HepG2 (cell line): ENCODE measurements around the gene EFCAB14. TPM values are rescaled to one million over a fixed set of nuclear protein-coding genes. Genes with fewer than 3 reads are reported as not detected.
"Not testable (repeated sequence)": the region's sequence is repeated elsewhere in the genome, so short reads cannot be mapped to it uniquely, and the experiment has no call there.

Source experiments
- ATAC-seq: fragments of 200-7000 bp; cut with Tn5 transposase; 3 replicates; pipeline ENCODE4 v1.9.1; 2020; ENCODE audit warnings: mild to moderate bottlenecking, moderate library complexity
- BruUV-seq: library from RNA; stranded (reverse); fragments of 400-500 nt; replicated peaks from 2 replicates; lab custom pipeline; 2021; lab: Mats Ljungman, UMichigan
- CTCF ChIA-PET: fragments of 300-600 bp; formaldehyde crosslinking; extraction: SDS; loops from one replicate; lab custom pipeline; 2021; ENCODE audit warnings: low total read pairs, inconsistent platforms, low intra/inter-chr PET ratio; lab: Yijun Ruan, JAX
- POLR2A ChIA-PET: fragments of 350-600 bp; sonication (Branson Sonifier 250); formaldehyde crosslinking; loops from one replicate; lab custom pipeline; 2020; ENCODE audit warnings: antibody characterized with exemption, inconsistent platforms; lab: Yijun Ruan, JAX
- DNase-seq: peaks from one replicate; pipeline ENCODE4 v3.0.0-alpha.2; 2015; ENCODE audit warnings: low spot score
- FAIRE-seq: peaks from 3 replicates; lab custom pipeline; 2011; peaks lifted over from hg19 to GRCh38; lab: Jason Lieb, UNC
- H2AFZ ChIP-seq: one replicate; pipeline ENCODE4 v1.6.1; 2011; ENCODE audit warnings: low read length, inconsistent platforms
- H3K27ac ChIP-seq: fragments of 300-600 bp; 3 replicates; pipeline ENCODE4 v1.8.0; 2011; ENCODE audit warnings: mixed run types, mild to moderate bottlenecking, mixed read lengths, low read length, inconsistent platforms; ENCODE audit not compliant: insufficient read depth; ENCODE audit errors: extremely low read length
- H3K27me3 ChIP-seq, 2 experiments: fragments of 200-600 bp in 1 of 2; 2 replicates in 1 of 2; 3 replicates in 1 of 2; pipeline versions ENCODE4 v1.6.0 to v1.8.0; 2011; ENCODE audit warnings: low read length in 2 of 2, mild to moderate bottlenecking in 2 of 2, moderate library complexity in 2 of 2, inconsistent platforms in 1 of 2; ENCODE audit not compliant: insufficient read depth in 2 of 2, control insufficient read depth in 1 of 2
- H3K36me3 ChIP-seq, 2 experiments: fragments of 200-600 bp in 1 of 2; replicated peaks in 1 of 2; 2 replicates in 1 of 2; 3 replicates in 1 of 2; pipeline versions ENCODE4 v1.5.1 to v1.8.0; 2011; ENCODE audit warnings: low read length in 2 of 2, inconsistent platforms in 1 of 2; ENCODE audit not compliant: insufficient read depth in 2 of 2, control insufficient read depth in 1 of 2
- H3K4me1 ChIP-seq: 2 replicates; pipeline ENCODE4 v1.5.1; 2012; ENCODE audit warnings: low read length, inconsistent platforms; ENCODE audit not compliant: insufficient read depth
- H3K4me2 ChIP-seq: 2 replicates; pipeline ENCODE4 v1.6.0; 2011; ENCODE audit warnings: low read depth, low read length, inconsistent platforms
- H3K4me3 ChIP-seq, 3 experiments: fragments of 200-600 bp in 1 of 3; sonication (generic), shearing (Covaris generic) in 1 of 3; replicated peaks in 1 of 3; 2 replicates each; pipeline ENCODE4 v1.5.1; 2011 to 2016; ENCODE audit warnings: low read length in 3 of 3, inconsistent platforms in 2 of 3, low read depth in 2 of 3, mild to moderate bottlenecking in 2 of 3, control low read depth in 1 of 3, mixed read lengths in 1 of 3; ENCODE audit not compliant: insufficient read depth in 1 of 3
- H3K79me2 ChIP-seq: one replicate; pipeline ENCODE4 v1.6.1; 2011; ENCODE audit warnings: low read length, inconsistent platforms; ENCODE audit not compliant: insufficient read depth
- H3K9ac ChIP-seq: 2 replicates; pipeline ENCODE4 v1.6.0; 2011; ENCODE audit warnings: mild to moderate bottlenecking, low read depth, low read length, inconsistent platforms; ENCODE audit not compliant: insufficient read depth
- H3K9me3 ChIP-seq: 2 replicates; pipeline ENCODE4 v1.5.1; 2012; ENCODE audit warnings: mild to moderate bottlenecking, low read length
- H4K20me1 ChIP-seq: 2 replicates; pipeline ENCODE4 v1.6.0; 2011; ENCODE audit warnings: inconsistent platforms, mild to moderate bottlenecking, low read length, moderate library complexity; ENCODE audit not compliant: insufficient read depth
- AGO1 ChIP-seq: fragments of 200-400 bp; formaldehyde crosslinking; IDR thresholded peaks from 2 replicates; pipeline ENCODE4 v1.6.1; 2017; ENCODE audit warnings: mild to moderate bottlenecking, low read depth, low read length, moderate library complexity; ENCODE audit not compliant: poor library complexity, severe bottlenecking
- ESRRA ChIP-seq: sonication (generic); formaldehyde crosslinking; IDR thresholded peaks from 2 replicates; pipeline ENCODE4 v1.5.1; 2020; ENCODE audit warnings: mild to moderate bottlenecking, low read depth, missing genetic modification reagents
- GMEB1 ChIP-seq: sonication (generic); formaldehyde crosslinking; IDR thresholded peaks from 2 replicates; pipeline ENCODE4 v1.5.1; 2020; ENCODE audit warnings: missing genetic modification reagents, mild to moderate bottlenecking, borderline replicate concordance
- HOXA7 ChIP-seq: sonication (generic); formaldehyde crosslinking; IDR thresholded peaks from 2 replicates; pipeline ENCODE4 v1.8.1; 2022; ENCODE audit warnings: mild to moderate bottlenecking, missing genetic modification reagents, moderate library complexity
- MAFK ChIP-seq, 2 experiments: IDR thresholded peaks in 1 of 2; conservative IDR thresholded peaks in 1 of 2; 2 replicates each; pipeline ENCODE4 v1.6.1; 2011; ENCODE audit warnings: improper control_type of control experiment in 2 of 2, low read length in 2 of 2
- SP5 ChIP-seq: IDR thresholded peaks from 2 replicates; pipeline ENCODE4 v1.6.1; 2016; ENCODE audit warnings: low read depth, borderline replicate concordance
- TCF7 ChIP-seq: sonication (generic); IDR thresholded peaks from 2 replicates; pipeline ENCODE4 v1.6.1; 2016; ENCODE audit warnings: antibody characterized with exemption, low read depth
- ZBTB3 ChIP-seq: sonication (generic); formaldehyde crosslinking; IDR thresholded peaks from 2 replicates; pipeline ENCODE4 v1.4.0; 2020; ENCODE audit warnings: low read depth, mild to moderate bottlenecking, moderate library complexity, missing genetic modification reagents, borderline replicate concordance
- ZMYM2 ChIP-seq: sonication (generic); formaldehyde crosslinking; IDR thresholded peaks from 2 replicates; pipeline ENCODE4 v1.8.0; 2022; ENCODE audit warnings: mild to moderate bottlenecking, missing genetic modification reagents
- ZNF281 ChIP-seq: sonication (generic); formaldehyde crosslinking; IDR thresholded peaks from 2 replicates; pipeline ENCODE4 v1.4.0; 2020; ENCODE audit warnings: missing genetic modification reagents, borderline replicate concordance
- WGBS: methylation state at CpG from one replicate; pipeline ENCODE4 v1.1.6; 2017; ENCODE audit warnings: low lambda C conversion rate; 5-methylcytosine and 5-hydroxymethylcytosine counted together
- in situ Hi-C: cut with HindIII; loops from 2 replicates; pipeline ENCODE4 v1.10.0; 2017; ENCODE audit warnings: low pct_unique_long_range_greater_than_20kb; ENCODE audit not compliant: extremely low pct_ligation_motif_present
- intact Hi-C: fragments of 100-400 bp; cut with micrococcal nuclease; formaldehyde crosslinking; loops from one replicate; pipeline ENCODE4 v1.10.0; 2022; ENCODE audit not compliant: unreplicated experiment
- polyA plus RNA-seq, 8 experiments: library from polyadenylated mRNA; depleted of rRNA in 3 of 8; stranded (reverse) in 7 of 8; unstranded in 1 of 8; fragments of >200 nt; fragmentation: Illumina TruSeq in 4 of 8; extraction: Trizol in 4 of 8; gene quantifications; 2 replicates each; pipeline versions ENCODE4 v1.2.1 to v1.2.3, GENCODE V29; 2011 to 2016; ENCODE audit warnings: low read depth in 4 of 8, missing spikeins in 1 of 8, mixed read lengths in 1 of 8; ENCODE audit not compliant: insufficient read depth in 1 of 8
- total RNA-seq, 5 experiments: library from RNA; depleted of rRNA; stranded (reverse); fragments of >200 nt; fragmentation: Illumina TruSeq; extraction: Trizol; gene quantifications; 2 replicates each; pipeline ENCODE4 v1.2.3, GENCODE V29; 2016; ENCODE audit warnings: low read depth in 1 of 5

The EFCAB14 gene
- total and polyA plus RNA-seq, 2 of the 13 experiments (the other 11 are each of a cell fraction or from before 2014, with no cell fraction given): 13.4 to 17.9 TPM

GRCh38 chr1:46652321-46653100, 66.4 kb downstream of the EFCAB14 start:
- intact Hi-C loops: no loop called here
- FAIRE-seq (no peak), DNase-seq (no peak), ATAC-seq (no peak)
- in situ Hi-C loops: no loop called here
- no peak overlapping the region for H3K4me3 ChIP-seq
- no peaks in the 10 kb centered on the region for H3K4me1 ChIP-seq
- H3K36me3 ChIP-seq: peaks cover 6 to 37% of the 10 kb centered on the region in 2 experiments; a peak in 4 of 5 replicates
- POLR2A ChIA-PET: no interaction called here
- H3K4me2 ChIP-seq: no peak overlapping the region
- CTCF ChIA-PET: no interaction called here
- H3K27me3 ChIP-seq: no peaks in the 10 kb centered on the region; a peak in 1 of 5 replicates
- TF ChIP-seq SP5 (CRISPR knock-in tag) (no peak), AGO1 (no peak), MAFK (conservative IDR thresholded peaks at IDR 0.05 in 1 of 2, IDR thresholded peaks at IDR 0.05 in 1 of 2; ENCODE audit: low read length in 2 of 2) (no peak), HOXA7 (CRISPR knock-in tag) (no peak), ESRRA (no peak), ZMYM2 (CRISPR knock-in tag) (no peak), ZBTB3 (CRISPR knock-in tag) (no peak), ZNF281 (CRISPR knock-in tag) (no peak), GMEB1 (CRISPR knock-in tag) (no peak), TCF7 (no peak)
- BruUV-seq: no TSS peak
- no peak overlapping the region for H2AFZ ChIP-seq
- WGBS: 65% methylated on average over 6 of the region's 6 CpGs
- no peaks in the 10 kb centered on the region; the same call in 1 of the 2 replicates for H3K9me3 ChIP-seq
- no peaks in the 10 kb centered on the region for H3K79me2 ChIP-seq
- no peak overlapping the region for H3K9ac ChIP-seq
- H4K20me1 ChIP-seq: no peaks in the 10 kb centered on the region
- H3K27ac ChIP-seq: no peak overlapping the region

GRCh38 chr1:46651152-46651551, 67.8 kb downstream of the EFCAB14 start:
- POLR2A ChIA-PET, ATAC-seq, H2AFZ ChIP-seq, CTCF ChIA-PET, H3K9ac ChIP-seq, H3K4me2 ChIP-seq, intact Hi-C loops, FAIRE-seq, H3K9me3 ChIP-seq, H3K27me3 ChIP-seq, H4K20me1 ChIP-seq, H3K27ac ChIP-seq, H3K79me2 ChIP-seq, BruUV-seq, DNase-seq, H3K4me1 ChIP-seq, in situ Hi-C loops, H3K4me3 ChIP-seq: not testable (repeated sequence)
- peaks cover 6 to 40% of the 10 kb centered on the region in 2 experiments for H3K36me3 ChIP-seq
- 92% methylated on average over 3 of the region's 3 CpGs for WGBS
